ENCODE results near the gene PTPRM.

- TF ChIP-seq EZH2phosphoT487 (IDR thresholded peaks at IDR 0.05; ENCODE audit: borderline replicate concordance, low read length) (no peak), EZH2 (IDR thresholded peaks at IDR 0.05; ENCODE audit: low read length, unreplicated experiment) (no peak)
Observed at GRCh38 chr18:7805880-7806279, 238.8 kb downstream of the PTPRM start.
